CD4-positive, alpha-beta T cell (primary cell): Measurements from ENCODE around the gene CAB39L. TPM values are rescaled to one million over a fixed set of nuclear protein-coding genes. Genes with fewer than 3 reads are reported as not detected.

ENCODE experiments used
- ATAC-seq: fragments of 200-7000 bp; cut with Tn5 transposase; one replicate; pipeline ENCODE4 v1.10.0; 2022; ENCODE audit warnings: mild to moderate bottlenecking; ENCODE audit not compliant: poor library complexity
- CTCF ChIA-PET: fragments of 350-600 bp; sonication (Branson Sonifier 250); formaldehyde crosslinking; loops from one replicate; lab custom pipeline; 2021; ENCODE audit warnings: antibody characterized with exemption, inconsistent platforms; lab: Charles Lee
- POLR2A ChIA-PET: fragments of 350-600 bp; sonication (Branson Sonifier 250); formaldehyde crosslinking; loops from one replicate; lab custom pipeline; 2021; ENCODE audit warnings: antibody characterized with exemption, inconsistent platforms; lab: Charles Lee
- DNase-seq, 14 experiments: peaks; one replicate each; pipeline ENCODE4 v3.0.0-alpha.2; 2013 to 2020; ENCODE audit warnings: mixed read lengths in 2 of 14
- H3K27ac ChIP-seq, 2 donors: one replicate each; pipeline versions ENCODE4 v1.5.1 to v1.7.0; 2013; ENCODE audit warnings: low read length in 2 of 2, low read depth in 1 of 2, mild to moderate bottlenecking in 1 of 2
- H3K27me3 ChIP-seq, 2 experiments: 1 replicate in 1 of 2; 2 replicates in 1 of 2; pipeline versions ENCODE4 v1.6.1 to v1.7.0; 2013; ENCODE audit warnings: low read length in 2 of 2, control low read depth in 1 of 2, mild to moderate bottlenecking in 1 of 2, moderate library complexity in 1 of 2; ENCODE audit not compliant: insufficient read depth in 2 of 2, control insufficient read depth in 1 of 2
- H3K36me3 ChIP-seq: one replicate; pipeline ENCODE4 v1.6.1; 2013; ENCODE audit warnings: low read length, control low read depth; ENCODE audit not compliant: insufficient read depth
- H3K4me1 ChIP-seq: one replicate; pipeline ENCODE4 v1.6.1; 2013; ENCODE audit warnings: low read length, control low read depth; ENCODE audit not compliant: insufficient read depth
- H3K4me3 ChIP-seq: one replicate; pipeline ENCODE4 v1.5.1; 2013; ENCODE audit warnings: mild to moderate bottlenecking, low read length, moderate library complexity
- H3K9me3 ChIP-seq, 2 experiments: 1 replicate in 1 of 2; 2 replicates in 1 of 2; pipeline versions ENCODE4 v1.6.1 to v1.7.0; 2013; ENCODE audit warnings: low read length in 2 of 2, mild to moderate bottlenecking in 2 of 2, control low read depth in 1 of 2, moderate library complexity in 1 of 2; ENCODE audit not compliant: control insufficient read depth in 1 of 2, insufficient read depth in 1 of 2
- H3K27ac Mint-ChIP-seq: one replicate; pipeline ENCODE4 v1.8.0; 2020; ENCODE audit warnings: mixed read lengths
- H3K27me3 Mint-ChIP-seq: one replicate; pipeline ENCODE4 v1.8.0; 2021; ENCODE audit warnings: mixed read lengths
- H3K36me3 Mint-ChIP-seq: one replicate; pipeline ENCODE4 v1.8.0; 2021; ENCODE audit warnings: low read depth, mixed read lengths
- H3K4me1 Mint-ChIP-seq: one replicate; pipeline ENCODE4 v1.8.0; 2021; ENCODE audit warnings: low read depth, mixed read lengths
- H3K4me3 Mint-ChIP-seq: one replicate; pipeline ENCODE4 v1.8.0; 2020; ENCODE audit warnings: mild to moderate bottlenecking, mixed read lengths
- H3K9me3 Mint-ChIP-seq: one replicate; pipeline ENCODE4 v1.8.0; 2020; ENCODE audit warnings: mixed read lengths
- intact Hi-C, 2 experiments: fragments of 100-400 bp; cut with DNase I in 1 of 2; cut with micrococcal nuclease in 1 of 2; formaldehyde crosslinking; loops; one replicate each; pipeline versions ENCODE4 v1.15.1 to v1.9.0; 2023 to 2025; cut with DNase I, micrococcal nuclease
- polyA plus RNA-seq, 2 donors: library from polyadenylated mRNA; unstranded; fragments of 120-200 nt; gene quantifications; one replicate each; pipeline ENCODE4 v1.2.1, GENCODE V29; 2013
- total RNA-seq, 174 experiments: library from RNA in 2 of 174; stranded (reverse) in 2 of 174; gene quantifications; one replicate each; pipeline ENCODE4 v1.2.3 and lab custom pipeline; 2021 to 2026
- TF ChIP-seq, protein P1 (sequence below): fragments of 200-600 bp; IDR thresholded peaks from one replicate; pipeline ENCODE4 v1.8.0; 2022; ENCODE audit warnings: antibody characterized with exemption, mild to moderate bottlenecking

The CAB39L gene
- total RNA-seq = 1 to 10 TPM; 1.9 to 2.5 TPM
- polyA plus RNA-seq (2013, experiment 1 of 2) = 4.4 TPM
- 3.5 TPM for polyA plus RNA-seq (2013, experiment 2 of 2)
- 2.1 to 14.3 (median 7.3) reads per million in 172 experiments for total RNA-seq (lab: John Stamatoyannopoulos, UW)

DNA sequence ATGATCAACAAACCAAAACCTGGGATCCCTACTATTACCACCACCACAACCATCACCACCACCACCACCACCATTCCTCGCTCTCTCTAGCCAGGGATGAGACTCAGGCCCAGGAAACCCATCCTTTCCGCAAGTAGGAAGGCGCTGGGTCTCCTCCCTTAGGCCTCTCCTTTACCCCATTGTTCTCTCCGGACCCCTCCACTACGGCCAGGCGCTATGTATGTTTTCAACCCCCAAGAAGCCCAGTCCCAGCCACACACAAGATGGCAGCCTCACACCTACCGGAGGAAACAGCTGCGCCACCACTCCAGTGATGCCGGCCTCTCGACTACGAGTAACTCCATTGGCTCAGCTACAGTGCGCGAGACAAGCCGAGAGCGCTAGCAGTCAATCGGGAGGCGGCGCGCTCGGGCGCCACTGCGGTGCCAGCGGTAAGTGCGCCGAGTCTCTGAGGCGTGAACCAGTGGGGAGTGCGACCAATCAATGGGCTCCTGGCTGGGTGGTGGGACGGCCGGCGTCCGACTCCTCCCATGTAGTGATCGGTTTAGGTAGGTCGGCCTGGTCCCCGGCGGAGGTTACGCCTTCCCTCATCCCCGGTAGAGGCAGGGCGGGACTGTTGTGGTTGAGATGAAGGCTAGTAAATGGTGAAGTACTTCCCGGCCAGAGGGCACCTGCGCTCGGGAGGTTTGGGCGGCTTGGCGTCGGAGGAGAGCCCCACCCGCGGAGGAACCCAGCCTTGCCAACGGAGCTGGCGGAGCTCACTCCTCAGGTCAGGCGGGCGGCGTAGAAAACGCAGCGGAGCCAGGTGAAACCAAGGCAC is at the start of gene CAB39L, which contains the start of gene SETDB2:
CAB39L (minus strand) TSS at position 361 of the 820 bp plus-strand sequence. CDS start 61,154 bp downstream, outside the sequence.
SETDB2 (plus strand) TSS at position 571 of the 820 bp plus-strand sequence. CDS start 7,620 bp downstream, outside the sequence.
- intact Hi-C loops = loop anchor here (1.0 to 10.0 kb wide), 11 partner anchors 51 to 1442 kb away; partner anchors contain the start of genes KPNA3 (in 2 of the 2), EBPL (in 1 of the 2), FNDC3A (in 1 of the 2) and PHF11 (in 1 of the 2)
- H3K36me3 Mint-ChIP-seq = peaks cover 17% of the 10 kb centered on the region
- Histone ChIP-seq H3K27me3 (no peaks in the 10 kb centered on the region), H3K36me3 (no peaks in the 10 kb centered on the region), H3K4me1 (peaks cover 18% of the 10 kb centered on the region), H3K27ac (peak within 1 kb of the TSS; percentile 85), H3K4me3 (peak within 1 kb of the TSS; percentile 76), H3K9me3 (no peaks in the 10 kb centered on the region)
- H3K9me3 Mint-ChIP-seq = no peaks in the 10 kb centered on the region
- peak within 1 kb of the TSS; percentile 96 for H3K27ac Mint-ChIP-seq
- ATAC-seq (peak; percentile 88), DNase-seq (peak; percentile 97 to 100 (median 98))
- TF ChIP-seq, protein P1, sequence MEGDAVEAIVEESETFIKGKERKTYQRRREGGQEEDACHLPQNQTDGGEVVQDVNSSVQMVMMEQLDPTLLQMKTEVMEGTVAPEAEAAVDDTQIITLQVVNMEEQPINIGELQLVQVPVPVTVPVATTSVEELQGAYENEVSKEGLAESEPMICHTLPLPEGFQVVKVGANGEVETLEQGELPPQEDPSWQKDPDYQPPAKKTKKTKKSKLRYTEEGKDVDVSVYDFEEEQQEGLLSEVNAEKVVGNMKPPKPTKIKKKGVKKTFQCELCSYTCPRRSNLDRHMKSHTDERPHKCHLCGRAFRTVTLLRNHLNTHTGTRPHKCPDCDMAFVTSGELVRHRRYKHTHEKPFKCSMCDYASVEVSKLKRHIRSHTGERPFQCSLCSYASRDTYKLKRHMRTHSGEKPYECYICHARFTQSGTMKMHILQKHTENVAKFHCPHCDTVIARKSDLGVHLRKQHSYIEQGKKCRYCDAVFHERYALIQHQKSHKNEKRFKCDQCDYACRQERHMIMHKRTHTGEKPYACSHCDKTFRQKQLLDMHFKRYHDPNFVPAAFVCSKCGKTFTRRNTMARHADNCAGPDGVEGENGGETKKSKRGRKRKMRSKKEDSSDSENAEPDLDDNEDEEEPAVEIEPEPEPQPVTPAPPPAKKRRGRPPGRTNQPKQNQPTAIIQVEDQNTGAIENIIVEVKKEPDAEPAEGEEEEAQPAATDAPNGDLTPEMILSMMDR = peak; percentile 41
- no peaks in the 10 kb centered on the region for H3K27me3 Mint-ChIP-seq
- peaks cover 48% of the 10 kb centered on the region for H3K4me1 Mint-ChIP-seq
- ChIA-PET CTCF (interaction anchor here (0.6 to 1.8 kb wide), 10 partner anchors 9 to 1406 kb away, joined by 3 to 5 read pairs (median 3); partner anchors contain the start of genes MED4, NUDT15, PHF11 and SPRYD7), POLR2A (interaction anchor here (0.5 to 6.8 kb wide), 37 partner anchors 8 to 1406 kb away, joined by 3 to 169 read pairs (median 5); partner anchors contain the start of genes CDADC1, EBPL, FNDC3A and ITM2B)
- H3K4me3 Mint-ChIP-seq = peak within 1 kb of the TSS; percentile 97

- no peaks in the 10 kb centered on the region for H3K4me1 ChIP-seq
- intact Hi-C loops = no loop called here
- Mint-ChIP-seq H3K4me3 (no peak overlapping the region), H3K27me3 (no peaks in the 10 kb centered on the region), H3K36me3 (peaks cover 57% of the 10 kb centered on the region), H3K27ac (no peak overlapping the region), H3K4me1 (peaks cover under 1% of the 10 kb centered on the region), H3K9me3 (no peaks in the 10 kb centered on the region)
- no peak overlapping the region for H3K4me3 ChIP-seq
- H3K27ac ChIP-seq = no peak overlapping the region
- H3K36me3 ChIP-seq = peaks cover 47% of the 10 kb centered on the region
- POLR2A ChIA-PET = no interaction called here
- H3K27me3 ChIP-seq = no peaks in the 10 kb centered on the region
- no peaks in the 10 kb centered on the region for H3K9me3 ChIP-seq
- TF ChIP-seq, protein P1 = no peak
- no peak for ATAC-seq
- no peak for DNase-seq
- CTCF ChIA-PET = no interaction called here
These were observed 44.7 kb upstream of the CAB39L start for GRCh38 chr13:49488563-49488962.

DNA sequence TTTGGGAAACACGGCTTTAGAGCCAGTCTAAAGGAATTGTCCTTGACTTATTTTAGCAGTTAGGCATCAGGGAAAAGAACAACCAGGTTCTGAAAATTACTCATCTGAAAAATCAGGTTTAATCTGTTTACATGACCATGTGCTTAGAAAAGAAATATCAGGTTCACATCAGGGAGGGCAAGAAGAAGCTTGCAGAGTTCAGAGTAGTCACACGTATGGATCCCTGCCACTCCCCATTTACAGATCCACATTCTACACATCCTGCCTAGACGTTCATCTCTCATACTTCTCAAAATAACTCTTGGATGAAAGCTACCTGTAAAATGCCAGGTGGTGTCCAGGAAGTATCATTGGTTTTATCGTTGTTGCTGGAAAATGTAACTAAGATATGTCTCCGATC is 37.9 kb upstream of the CAB39L start:
- Histone ChIP-seq H3K4me1 (no peaks in the 10 kb centered on the region), H3K9me3 (no peaks in the 10 kb centered on the region), H3K27me3 (no peaks in the 10 kb centered on the region), H3K36me3 (peaks cover 82% of the 10 kb centered on the region), H3K4me3 (no peak overlapping the region), H3K27ac (no peak overlapping the region)
- Mint-ChIP-seq H3K27me3 (no peaks in the 10 kb centered on the region), H3K4me1 (peaks cover 4% of the 10 kb centered on the region), H3K27ac (no peak overlapping the region), H3K36me3 (peaks cover 91% of the 10 kb centered on the region), H3K9me3 (no peaks in the 10 kb centered on the region), H3K4me3 (no peak overlapping the region)
- intact Hi-C loops = no loop called here
- TF ChIP-seq, protein P1 = no peak
- no peak for ATAC-seq
- DNase-seq = no peak
- CTCF ChIA-PET = no interaction called here
- POLR2A ChIA-PET = interaction anchor here (0.6 to 1.5 kb wide), 3 partner anchors 14 to 103 kb away, joined by 3 to 4 read pairs (median 3); partner anchors contain the start of genes PHF11 and RCBTB1
